ENCODE measurements around the gene MTCL1.

MTCL1 gene

DNA sequence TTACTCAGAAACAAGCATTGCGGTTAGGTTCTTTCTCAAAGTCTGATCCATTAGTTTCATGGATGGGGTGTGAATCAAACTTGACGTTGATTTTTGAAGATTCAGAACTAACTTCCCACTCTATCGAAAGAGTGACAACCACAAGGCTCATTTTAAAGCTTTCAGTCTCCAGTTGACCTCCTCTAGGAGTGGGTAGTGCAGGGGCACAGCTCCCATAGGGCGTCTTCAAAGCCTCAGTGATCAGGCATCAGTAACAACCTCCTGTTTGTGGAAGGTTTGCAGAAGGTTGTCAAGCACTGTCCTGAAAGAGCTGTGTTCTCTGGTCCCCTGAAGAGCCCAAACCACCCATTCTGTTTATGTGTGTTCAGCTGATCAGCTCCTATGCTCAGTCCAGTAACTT lies 10.2 kb downstream of the MTCL1 start:
- DNase-seq: no peak

DNA sequence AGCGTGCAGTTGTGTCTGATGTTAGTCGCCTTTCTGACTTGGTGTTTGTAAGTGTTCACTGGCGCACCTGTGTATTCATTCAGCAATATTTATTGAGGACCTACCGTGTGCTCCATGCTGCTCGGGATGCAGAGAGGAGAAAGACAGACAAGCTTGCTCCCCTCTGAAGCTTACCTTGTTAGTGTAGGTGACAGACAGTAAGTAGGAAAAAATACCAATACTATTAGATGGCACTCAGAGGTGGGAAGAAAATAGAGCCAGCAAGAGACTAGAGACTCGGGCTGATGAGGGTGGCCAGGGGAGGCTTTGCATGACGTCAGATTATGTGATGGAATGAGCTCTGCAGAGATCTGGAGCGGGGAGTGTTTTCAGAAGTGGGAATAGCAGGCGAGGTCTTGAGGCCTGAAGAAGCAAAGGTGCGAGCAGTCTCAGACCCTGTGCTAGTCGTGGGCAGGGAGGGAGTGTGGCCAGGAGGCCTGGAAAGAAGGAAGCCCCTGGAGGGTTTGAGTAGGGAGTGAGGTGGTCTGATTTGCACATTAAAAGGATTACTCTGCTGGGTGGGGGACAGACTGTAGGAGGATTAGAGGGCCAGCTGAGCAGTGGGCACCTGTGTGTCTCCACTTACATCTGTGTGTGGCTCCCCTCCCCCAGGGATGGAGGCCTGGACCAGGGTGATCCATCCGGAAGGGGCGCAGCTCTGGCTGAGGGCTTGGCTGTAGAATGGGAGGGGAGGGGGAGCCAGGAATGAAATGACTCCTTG lies 11.8 kb downstream of the MTCL1 start:
- no peak for DNase-seq

DNA sequence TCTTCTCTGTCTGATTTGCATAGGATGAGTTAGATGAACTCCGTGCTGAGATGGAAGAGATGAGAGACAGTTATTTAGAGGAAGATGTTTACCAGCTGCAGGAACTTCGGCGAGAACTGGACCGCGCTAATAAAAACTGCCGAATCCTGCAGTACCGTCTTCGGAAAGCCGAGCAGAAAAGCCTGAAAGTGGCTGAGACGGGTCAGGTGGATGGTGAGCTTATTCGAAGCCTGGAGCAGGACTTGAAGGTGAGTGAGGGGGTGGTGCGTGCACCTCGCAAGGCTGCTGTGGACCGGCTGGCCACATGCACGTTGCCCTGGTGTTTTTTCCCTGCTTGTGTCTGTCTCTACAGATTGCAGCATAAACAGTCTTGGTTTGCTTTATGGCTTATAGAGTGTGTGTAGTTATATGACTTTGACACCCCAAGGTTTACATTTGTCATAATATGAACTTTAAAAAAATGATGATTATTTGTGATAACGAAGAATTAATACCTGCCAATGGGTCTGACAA lies 13.1 kb downstream of the MTCL1 start:
- DNase-seq: no peak

DNA sequence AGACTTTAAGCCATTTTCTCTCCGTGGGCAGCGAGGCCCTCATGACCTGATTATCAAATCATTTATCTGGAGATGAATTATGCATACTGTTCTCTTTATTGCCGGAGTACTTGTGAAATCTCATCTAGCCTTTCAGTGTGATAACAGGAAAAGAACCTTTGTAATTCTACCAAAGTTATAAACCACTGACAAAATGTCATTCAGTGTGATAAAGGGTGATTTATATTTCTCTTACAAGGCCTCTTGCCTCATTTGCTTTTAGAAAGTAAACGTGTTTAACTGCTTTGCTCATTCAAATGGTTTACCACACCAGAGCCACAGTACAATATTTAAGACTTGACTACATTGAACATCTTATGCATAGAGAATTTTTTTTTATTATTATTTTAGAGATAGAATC lies 13.8 kb downstream of the MTCL1 start:
- no peak for DNase-seq

- no peak for DNase-seq
These were observed 14.8 kb downstream of the MTCL1 start for GRCh38 chr18:8720141-8720540.

DNA sequence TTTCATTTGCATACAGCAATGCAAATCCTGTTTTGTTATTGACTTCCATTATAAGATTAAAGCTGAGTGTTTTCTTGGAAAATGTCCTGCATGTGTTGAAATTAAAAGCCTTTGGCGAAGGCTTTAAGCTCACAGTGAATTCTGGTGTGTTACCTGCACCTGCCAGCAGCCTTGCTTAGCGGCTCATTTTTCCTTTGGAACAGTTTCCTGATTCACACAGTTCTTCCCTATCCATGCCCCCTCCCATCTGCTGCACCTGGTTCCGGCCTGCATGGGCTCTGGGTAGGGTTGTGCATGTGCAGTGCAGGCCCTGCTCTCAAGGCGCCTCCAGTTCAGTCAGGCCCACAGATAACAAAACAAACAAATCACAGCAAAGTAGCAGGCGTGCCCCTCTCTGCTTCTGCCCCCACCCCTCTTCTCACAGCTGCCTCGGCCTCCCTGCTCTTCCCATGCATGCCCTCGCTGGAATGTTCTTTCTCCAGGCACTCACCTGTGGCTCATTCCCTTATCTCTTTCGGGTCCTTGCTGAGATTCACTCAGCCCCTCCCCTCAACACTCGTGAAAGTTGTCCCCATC lies 15.8 kb downstream of the MTCL1 start:
- no peak for DNase-seq

GRCh38 chr18:8721716-8722115 lies 16.4 kb downstream of the MTCL1 start:
- no peak for DNase-seq

- DNase-seq: no peak
These were observed 17.8 kb downstream of the MTCL1 start for GRCh38 chr18:8722946-8723820.

GRCh38 chr18:8724452-8724851 lies 19.1 kb downstream of the MTCL1 start:
- DNase-seq: no peak

DNA sequence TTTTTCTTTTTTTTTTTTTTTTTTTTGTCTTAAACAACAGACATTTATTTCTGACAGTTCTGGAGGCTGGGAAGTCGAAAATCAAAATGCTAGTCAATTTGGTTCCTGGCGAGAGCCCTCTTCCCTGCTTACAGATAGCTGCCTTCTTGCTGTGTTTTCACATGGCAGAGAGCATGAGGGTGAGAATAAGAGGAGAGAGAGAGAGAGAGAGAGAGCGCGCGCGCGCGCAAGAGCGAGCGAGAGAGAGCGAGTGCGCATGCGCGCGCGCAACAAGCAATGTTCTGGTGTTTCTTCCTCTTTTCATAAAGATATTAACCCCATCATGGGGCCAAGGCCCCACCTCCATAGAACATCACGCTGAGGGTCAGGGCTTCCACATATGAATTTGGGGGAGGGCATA lies 20.9 kb downstream of the MTCL1 start:
- DNase-seq: no peak

DNA sequence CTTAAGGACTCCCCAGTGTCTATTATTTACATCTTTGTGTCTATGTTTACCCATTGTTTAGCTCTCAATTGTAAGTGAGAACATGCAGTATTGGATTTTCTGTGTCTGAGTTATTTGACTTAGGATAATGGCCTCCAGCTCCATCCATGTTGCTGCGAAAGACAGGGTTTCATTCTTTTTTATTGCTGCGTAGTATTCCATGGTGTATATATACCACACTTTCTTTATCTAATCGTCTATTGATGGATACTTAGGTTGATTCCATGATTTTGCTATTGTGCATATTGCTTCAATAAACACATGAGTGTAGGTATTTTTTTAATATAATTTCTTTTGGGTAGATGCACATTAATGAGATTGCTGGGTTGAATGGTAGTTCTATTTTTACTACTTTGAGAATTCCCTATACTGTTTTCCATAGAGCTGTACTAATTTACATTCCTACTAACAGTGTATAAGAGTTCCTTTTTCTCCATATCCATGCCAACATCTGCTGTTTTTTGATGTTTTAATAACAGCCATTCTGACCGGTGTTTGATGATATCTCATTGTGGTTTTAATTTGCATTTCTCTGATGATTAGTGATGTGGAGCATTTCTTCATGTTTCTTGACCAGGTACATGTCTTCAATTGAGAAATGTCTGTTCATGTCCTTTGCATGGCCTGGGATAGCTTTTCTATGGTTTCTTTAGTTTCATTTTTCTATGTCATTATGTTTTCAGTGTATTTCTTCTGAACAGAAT lies 21.8 kb downstream of the MTCL1 start:
- DNase-seq: no peak

DNA sequence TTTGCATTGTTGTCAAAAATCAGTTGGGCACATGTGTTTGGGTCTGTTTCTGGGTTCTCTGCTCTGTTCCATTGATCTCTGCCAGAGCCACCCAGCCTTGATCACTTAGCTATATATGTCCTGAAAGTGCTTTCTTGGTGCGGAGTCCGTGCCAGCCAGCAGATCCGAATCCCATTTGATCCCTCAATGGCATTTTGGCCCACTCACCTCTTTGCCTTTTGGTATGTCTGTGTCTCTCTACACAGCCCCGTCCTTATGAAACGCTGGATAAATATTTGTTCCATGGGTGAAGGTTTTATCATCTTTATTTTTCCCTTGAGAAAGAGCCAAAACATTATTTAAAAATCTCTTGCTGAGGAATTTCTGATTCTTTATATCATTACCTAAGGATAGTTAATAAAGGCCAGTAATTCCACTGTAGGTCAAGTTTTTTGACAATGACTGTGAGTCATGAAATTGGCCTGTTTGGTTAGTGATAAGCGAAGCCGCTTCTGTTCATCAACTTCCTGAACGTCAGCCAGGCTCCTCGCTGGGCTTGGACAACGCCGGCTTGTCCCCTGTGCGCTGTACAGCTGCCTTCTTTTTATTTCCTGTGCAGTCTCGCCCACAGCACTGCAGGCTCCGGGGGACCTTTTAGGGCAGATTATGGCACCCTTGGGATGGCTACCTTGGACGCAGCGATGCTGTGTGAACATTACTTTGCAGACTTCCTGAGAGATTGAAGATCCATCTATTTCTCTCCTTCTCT lies 24.9 kb downstream of the MTCL1 start:
- no peak for DNase-seq

GRCh38 chr18:8732442-8733360 lies 27.3 kb downstream of the MTCL1 start:
- DNase-seq: no peak

- no peak for DNase-seq
These were observed 29.1 kb downstream of the MTCL1 start for GRCh38 chr18:8734496-8734895.

GRCh38 chr18:8735274-8735673 lies 29.9 kb downstream of the MTCL1 start:
- DNase-seq: no peak

GRCh38 chr18:8741117-8741516 lies 35.8 kb downstream of the MTCL1 start:
- DNase-seq: no peak

DNA sequence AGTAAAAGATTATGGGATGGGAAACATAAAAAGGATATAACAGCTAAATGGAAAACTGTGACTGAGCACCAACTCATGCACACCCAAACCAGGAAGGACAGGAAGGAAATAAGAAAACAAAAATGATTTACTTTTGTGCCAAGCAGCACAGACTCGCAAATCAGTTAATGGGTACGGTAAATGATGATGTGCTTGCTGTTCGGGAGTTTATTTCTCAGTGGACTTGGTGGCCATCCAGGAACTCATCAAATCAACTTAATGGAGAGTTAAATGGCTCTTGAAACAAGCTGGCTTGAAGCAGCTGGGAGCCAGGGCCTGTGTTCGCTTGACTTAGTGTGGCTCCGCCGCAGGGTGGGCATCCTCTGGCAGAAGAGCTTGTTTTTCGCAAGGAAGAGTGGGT lies 36.2 kb downstream of the MTCL1 start:
- no peak for DNase-seq

DNA sequence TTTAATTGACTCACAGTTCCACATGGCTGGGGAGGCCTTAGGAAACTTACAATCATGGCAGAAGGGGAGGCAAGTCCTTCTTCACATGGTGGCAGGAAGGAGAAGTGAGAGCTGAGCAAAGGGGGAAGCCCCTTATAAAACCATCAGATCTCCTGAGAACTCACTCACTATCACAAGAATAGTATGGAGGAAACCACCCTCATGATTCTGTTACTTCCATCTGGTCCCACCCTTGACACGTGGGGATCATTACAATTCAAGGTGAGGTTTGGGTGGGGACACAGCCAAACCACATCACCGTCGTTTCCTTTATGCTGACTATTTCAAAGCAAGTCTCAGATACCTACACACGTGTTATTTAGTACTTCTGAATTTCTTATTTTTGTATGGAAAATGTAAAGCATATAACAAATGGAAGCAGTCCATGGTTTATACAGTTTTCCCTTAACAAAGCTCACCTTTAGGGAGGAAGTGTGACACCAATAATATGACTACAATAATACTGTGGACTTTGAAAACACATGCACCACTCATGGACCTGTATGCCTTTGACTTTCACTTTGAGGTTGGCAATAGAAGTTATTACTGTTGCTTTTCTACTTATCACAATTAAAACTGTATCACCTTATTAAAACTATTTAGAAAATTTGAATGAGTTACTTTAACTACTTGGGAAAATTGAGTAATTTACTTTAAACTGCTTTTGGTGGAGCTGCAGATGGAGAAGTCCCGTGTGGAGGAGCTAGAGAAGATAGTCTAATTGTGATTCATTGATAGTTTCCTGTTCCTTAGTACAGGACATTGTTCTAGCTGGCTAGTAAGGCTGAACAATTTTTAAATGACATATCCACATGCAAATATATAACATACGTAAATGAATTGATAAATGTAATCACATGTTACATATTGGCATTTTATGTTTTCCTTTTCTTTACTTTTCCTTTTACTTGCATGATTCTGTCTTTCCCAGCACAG lies 37.3 kb downstream of the MTCL1 start:
- no peak for DNase-seq

DNA sequence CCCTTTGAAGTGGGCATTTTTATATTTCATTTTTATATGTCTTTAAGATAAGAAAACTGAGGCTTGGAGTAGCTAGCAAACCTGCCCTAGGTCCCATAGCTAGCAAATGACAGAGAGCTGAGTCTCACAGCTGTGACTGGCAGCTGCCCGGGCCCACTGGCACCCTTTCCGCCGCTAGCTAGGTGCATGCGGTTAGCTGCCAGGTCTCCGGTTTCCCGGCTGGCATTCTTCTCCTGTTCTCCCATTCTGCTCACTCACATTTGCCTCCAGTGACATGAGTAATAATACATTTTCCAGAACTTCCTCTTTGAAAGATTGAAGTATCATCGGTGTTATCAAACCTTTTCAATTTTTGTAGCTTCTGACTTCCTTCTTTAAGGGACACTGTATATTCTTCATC lies 38.7 kb downstream of the MTCL1 start:
- no peak for DNase-seq

DNA sequence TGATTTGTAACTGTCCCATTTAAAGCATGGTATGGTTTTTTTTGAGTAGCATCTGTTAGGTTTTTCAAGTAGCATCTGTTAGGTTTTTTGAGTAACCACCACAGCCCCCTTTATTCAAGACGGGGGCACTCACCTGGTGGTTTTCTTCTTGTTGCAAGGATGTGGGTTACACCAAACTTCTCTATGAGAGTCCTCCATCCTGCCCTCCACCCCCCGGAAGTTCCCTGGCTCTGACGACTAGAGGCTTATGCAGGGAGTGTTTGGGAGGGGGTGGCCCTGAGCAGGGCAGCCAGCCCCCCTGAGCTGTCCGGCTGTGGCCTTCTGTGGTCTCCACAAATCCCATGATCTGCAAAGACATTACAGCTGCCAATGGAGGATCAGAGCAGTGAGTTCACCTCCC lies 39.3 kb downstream of the MTCL1 start:
- DNase-seq: peak; percentile 48

Data from CD4-positive, alpha-beta T cell treated with Interleukin-6 for 4 hours (primary cell).